SK-N-SH (cell line): ENCODE data around the gene ASF1B. TPM values are rescaled to one million over a fixed set of nuclear protein-coding genes. Genes with fewer than 3 reads are reported as not detected.

Experiments
- CTCF ChIA-PET: fragments of 300-600, 350-600 bp; formaldehyde crosslinking; extraction: SDS; loops from one replicate; lab custom pipeline; 2021; lab: Yijun Ruan, JAX
- POLR2A ChIA-PET: fragments of 350-600 bp; sonication (Branson Sonifier 250); formaldehyde crosslinking; extraction: SDS; loops from one replicate; lab custom pipeline; 2020; ENCODE audit warnings: antibody characterized with exemption, inconsistent platforms; lab: Yijun Ruan, JAX
- DNase-seq: peaks from one replicate; pipeline ENCODE4 v3.0.0; 2012
- H2AFZ ChIP-seq: fragments of 200-600 bp; sonication (generic); 2 replicates; pipeline ENCODE4 v1.8.1; 2016; ENCODE audit warnings: antibody characterized with exemption, mild to moderate bottlenecking, low read depth
- H3F3A ChIP-seq: fragments of 200-600 bp; sonication (generic); replicated peaks from 2 replicates; pipeline ENCODE3; 2016; ENCODE audit warnings: antibody characterized with exemption, mild to moderate bottlenecking; ENCODE audit not compliant: insufficient read depth
- H3K27ac ChIP-seq, 2 experiments: fragments of 200-500 bp in 1 of 2; fragments of 200-600 bp in 1 of 2; sonication (Bioruptor generic) in 1 of 2; sonication (generic), shearing (Covaris generic) in 1 of 2; 2 replicates each; pipeline versions ENCODE4 v1.5.1 to v1.6.1; 2014 to 2016; ENCODE audit warnings: low read depth in 2 of 2, inconsistent platforms in 1 of 2, low read length in 1 of 2, mild to moderate bottlenecking in 1 of 2, mixed read lengths in 1 of 2
- H3K27me3 ChIP-seq: fragments of 200-600 bp; sonication (generic), shearing (Covaris generic); 2 replicates; pipeline ENCODE4 v1.6.1; 2016; ENCODE audit warnings: mixed run types; ENCODE audit not compliant: insufficient read depth
- H3K36me3 ChIP-seq, 2 experiments: fragments of 200-500 bp in 1 of 2; fragments of 200-600 bp in 1 of 2; sonication (Bioruptor generic) in 1 of 2; sonication (generic) in 1 of 2; replicated peaks in 1 of 2; 2 replicates each; pipeline versions ENCODE3 to v1.5.1; 2014 to 2016; ENCODE audit warnings: low read length in 1 of 2, mild to moderate bottlenecking in 1 of 2; ENCODE audit not compliant: insufficient read depth in 2 of 2, control insufficient read depth in 1 of 2
- H3K4me1 ChIP-seq, 2 experiments: fragments of 200-500 bp in 1 of 2; fragments of 200-600 bp in 1 of 2; sonication (Bioruptor generic) in 1 of 2; sonication (generic), shearing (Covaris generic) in 1 of 2; 2 replicates each; pipeline versions ENCODE4 v1.5.1 to v1.6.1; 2014 to 2016; ENCODE audit warnings: low read depth in 1 of 2, low read length in 1 of 2, mixed run types in 1 of 2; ENCODE audit not compliant: insufficient read depth in 2 of 2, control insufficient read depth in 1 of 2
- H3K4me2 ChIP-seq: fragments of 200-600 bp; sonication (generic), shearing (Covaris generic); 2 replicates; pipeline ENCODE4 v1.6.1; 2017; ENCODE audit warnings: mixed run types
- H3K4me3 ChIP-seq, 2 experiments: fragments of 200-500 bp in 1 of 2; fragments of 200-600 bp in 1 of 2; sonication (Bioruptor generic) in 1 of 2; sonication (generic), shearing (Covaris generic) in 1 of 2; 2 replicates each; pipeline versions ENCODE4 v1.5.1 to v1.8.1; 2014 to 2016; ENCODE audit warnings: low read depth in 2 of 2, inconsistent platforms in 1 of 2, low read length in 1 of 2, mild to moderate bottlenecking in 1 of 2, mixed read lengths in 1 of 2, moderate library complexity in 1 of 2
- H3K79me2 ChIP-seq: fragments of 200-600 bp; sonication (generic); 2 replicates; pipeline ENCODE4 v1.8.1; 2017; ENCODE audit warnings: mild to moderate bottlenecking; ENCODE audit not compliant: insufficient read depth
- H3K9ac ChIP-seq: fragments of 200-600 bp; sonication (generic); 2 replicates; pipeline ENCODE4 v1.6.1; 2017; ENCODE audit warnings: mixed run types
- H3K9me2 ChIP-seq: fragments of 200-600 bp; sonication (generic); 2 replicates; pipeline ENCODE4 v1.6.1; 2017; ENCODE audit warnings: mixed run types
- H3K9me3 ChIP-seq: fragments of 200-600 bp; sonication (generic); 2 replicates; pipeline ENCODE4 v1.6.1; 2017; ENCODE audit warnings: mixed run types, mild to moderate bottlenecking, moderate library complexity
- H4K20me1 ChIP-seq: fragments of 200-600 bp; sonication (generic); 2 replicates; pipeline ENCODE4 v1.6.1; 2017; ENCODE audit warnings: mild to moderate bottlenecking, mixed run types; ENCODE audit not compliant: insufficient read depth
- CHD2 ChIP-seq: fragments of 150-350 bp; IDR thresholded peaks from 2 replicates; pipeline ENCODE4 v1.6.1; 2018; ENCODE audit warnings: low read length; ENCODE audit not compliant: partially characterized antibody
- CTCF ChIP-seq: fragments of 200-600 bp; sonication (generic); IDR thresholded peaks from 2 replicates; pipeline ENCODE4 v1.6.1; 2017; ENCODE audit warnings: antibody characterized with exemption, mild to moderate bottlenecking, moderate library complexity
- ELF1 ChIP-seq: IDR thresholded peaks from 2 replicates; pipeline ENCODE4 v1.4.0; 2012
- GABPA ChIP-seq: IDR thresholded peaks from 2 replicates; pipeline ENCODE4 v1.4.0; 2012; ENCODE audit warnings: low read depth, mild to moderate bottlenecking
- GATA2 ChIP-seq: sonication (generic); formaldehyde crosslinking; IDR thresholded peaks from 2 replicates; pipeline ENCODE4 v1.5.0; 2020; ENCODE audit warnings: mild to moderate bottlenecking, missing genetic modification reagents
- MAX ChIP-seq: IDR thresholded peaks from 2 replicates; pipeline ENCODE4 v1.4.0; 2012; ENCODE audit warnings: low read depth
- MXI1 ChIP-seq: IDR thresholded peaks from 2 replicates; pipeline ENCODE4 v1.6.1; 2012; ENCODE audit warnings: mild to moderate bottlenecking, low read depth, low read length, improper control_type of control experiment
- NRF1 ChIP-seq: IDR thresholded peaks from 2 replicates; pipeline ENCODE4 v1.6.1; 2012; ENCODE audit warnings: low read depth, mild to moderate bottlenecking, low read length
- POLR2AphosphoS5 ChIP-seq: IDR thresholded peaks from 2 replicates; pipeline ENCODE4 v1.6.1; 2012; ENCODE audit warnings: low read depth, low read length
- SIN3A ChIP-seq: IDR thresholded peaks from 2 replicates; pipeline ENCODE4 v1.6.1; 2012; ENCODE audit warnings: low read depth, mild to moderate bottlenecking, low read length, moderate library complexity, borderline replicate concordance
- TAF1 ChIP-seq: IDR thresholded peaks from 2 replicates; pipeline ENCODE4 v1.6.1; 2012; ENCODE audit warnings: low read depth, mild to moderate bottlenecking, low read length, moderate library complexity, borderline replicate concordance
- TCF12 ChIP-seq: IDR thresholded peaks from 2 replicates; pipeline ENCODE4 v1.4.0; 2012
- TEAD4 ChIP-seq: IDR thresholded peaks from 2 replicates; pipeline ENCODE4 v1.4.0; 2012; ENCODE audit warnings: mild to moderate bottlenecking, borderline replicate concordance; ENCODE audit not compliant: insufficient read depth
- WGBS: methylation state at CpG from one replicate; pipeline ENCODE4 v1.1.6; 2017; ENCODE audit warnings: low lambda C conversion rate; 5-methylcytosine and 5-hydroxymethylcytosine counted together
- polyA plus RNA-seq, 3 experiments: library from polyadenylated mRNA; depleted of rRNA; stranded (reverse); fragments of >200 nt; gene quantifications; 2 replicates each; pipeline ENCODE4 v1.2.3, GENCODE V29; 2012
- TF ChIP-seq, protein P1 (sequence below): fragments of 150-350 bp; IDR thresholded peaks from 2 replicates; pipeline ENCODE4 v1.6.1; 2016; ENCODE audit warnings: mild to moderate bottlenecking, low read depth, low read length
- TF ChIP-seq, protein P2 (sequence below): IDR thresholded peaks from 2 replicates; pipeline ENCODE4 v1.6.1; 2012; ENCODE audit warnings: mild to moderate bottlenecking, low read depth, low read length, moderate library complexity

The ASF1B gene
- polyA plus RNA-seq, 1 of the 3 experiments (the other 2 are of a cell fraction): 19.0 TPM

DNA sequence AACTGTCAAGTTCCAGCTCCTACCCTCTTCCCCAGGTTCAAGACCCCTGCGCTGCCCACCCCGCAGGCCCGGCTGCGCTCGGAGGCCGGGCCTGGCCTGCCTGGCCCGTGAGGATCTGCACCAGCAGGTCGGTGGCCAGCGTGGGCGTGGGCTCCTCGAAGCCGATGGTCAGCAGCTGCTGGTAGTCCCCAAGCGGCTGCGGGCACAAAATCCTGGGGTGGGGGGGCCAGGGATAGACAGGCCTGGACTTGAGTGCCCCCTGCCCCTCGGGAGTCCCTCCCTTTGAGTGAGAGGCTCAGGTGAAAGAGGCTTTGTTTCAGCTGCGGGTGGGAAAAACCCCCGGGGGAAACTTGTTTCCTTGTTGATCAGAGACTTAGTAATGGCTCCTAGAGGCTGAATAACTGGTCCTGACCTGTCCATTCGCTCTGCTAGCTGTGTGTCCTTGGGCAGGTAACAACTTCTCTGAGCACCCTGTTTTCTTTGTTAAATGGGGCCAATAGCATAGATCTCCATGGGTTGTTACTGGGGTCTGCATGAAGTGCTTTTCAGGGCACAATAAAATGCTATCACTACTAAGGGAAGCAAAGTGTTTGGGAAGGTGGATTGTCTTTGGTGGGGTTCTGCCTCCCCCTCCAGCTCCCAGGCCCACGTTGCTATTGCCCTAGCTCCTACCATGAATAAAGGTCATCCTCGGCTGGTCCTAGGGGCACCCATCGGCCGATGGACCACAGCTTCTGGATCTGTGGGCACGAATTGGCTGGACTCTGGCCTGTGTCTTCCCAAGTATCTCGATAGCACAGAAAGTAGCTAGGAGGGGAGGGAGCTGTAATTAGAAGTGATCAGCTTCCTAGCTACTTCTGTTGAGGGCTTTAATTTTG, 54.4 kb downstream of the ASF1B start:
- peak overlapping the region; percentile 72; the same call in 1 of the 2 replicates for H2AFZ ChIP-seq
- TF ChIP-seq SIN3A: no peak
- TF ChIP-seq, protein P1, sequence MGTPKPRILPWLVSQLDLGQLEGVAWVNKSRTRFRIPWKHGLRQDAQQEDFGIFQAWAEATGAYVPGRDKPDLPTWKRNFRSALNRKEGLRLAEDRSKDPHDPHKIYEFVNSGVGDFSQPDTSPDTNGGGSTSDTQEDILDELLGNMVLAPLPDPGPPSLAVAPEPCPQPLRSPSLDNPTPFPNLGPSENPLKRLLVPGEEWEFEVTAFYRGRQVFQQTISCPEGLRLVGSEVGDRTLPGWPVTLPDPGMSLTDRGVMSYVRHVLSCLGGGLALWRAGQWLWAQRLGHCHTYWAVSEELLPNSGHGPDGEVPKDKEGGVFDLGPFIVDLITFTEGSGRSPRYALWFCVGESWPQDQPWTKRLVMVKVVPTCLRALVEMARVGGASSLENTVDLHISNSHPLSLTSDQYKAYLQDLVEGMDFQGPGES: no peak
- peaks cover 19% of the 10 kb centered on the region; the same call in 1 of the 2 replicates for H3K79me2 ChIP-seq
- peak overlapping the region; percentile 78 for H3K9ac ChIP-seq
- 6% methylated on average over 11 of the region's 24 CpGs for WGBS
- ChIA-PET CTCF (interaction anchor here (0.7 to 6.6 kb wide), 7 partner anchors 9 to 489 kb away, joined by 3 to 37 read pairs (median 4); partner anchors contain the start of genes ASF1B, IL27RA, MISP3 and NDUFB7), POLR2A (interaction anchor here (0.6 to 1.6 kb wide), 4 partner anchors 10 to 216 kb away, joined by 3 to 5 read pairs (median 4); partner anchors contain the start of genes ASF1B and MISP3)
- H3K4me3 ChIP-seq: peak overlapping the region; percentile 68 to 77
- DNase-seq: no peak
- peak overlapping the region; percentile 94 for H3K4me2 ChIP-seq
- H3K9me3 ChIP-seq: no peaks in the 10 kb centered on the region
- peaks cover 14% of the 10 kb centered on the region for H3F3A ChIP-seq
- no peaks in the 10 kb centered on the region for H4K20me1 ChIP-seq
- H3K4me1 ChIP-seq: peaks cover 3 to 12% of the 10 kb centered on the region in 2 experiments; a peak in 2 of 4 replicates
- peaks cover 4 to 6% of the 10 kb centered on the region in 2 experiments for H3K36me3 ChIP-seq
- H3K9me2 ChIP-seq: no peaks in the 10 kb centered on the region
- H3K27me3 ChIP-seq: no peaks in the 10 kb centered on the region
- peak overlapping the region; percentile 51 to 52; a peak in 2 of 4 replicates for H3K27ac ChIP-seq

DNA sequence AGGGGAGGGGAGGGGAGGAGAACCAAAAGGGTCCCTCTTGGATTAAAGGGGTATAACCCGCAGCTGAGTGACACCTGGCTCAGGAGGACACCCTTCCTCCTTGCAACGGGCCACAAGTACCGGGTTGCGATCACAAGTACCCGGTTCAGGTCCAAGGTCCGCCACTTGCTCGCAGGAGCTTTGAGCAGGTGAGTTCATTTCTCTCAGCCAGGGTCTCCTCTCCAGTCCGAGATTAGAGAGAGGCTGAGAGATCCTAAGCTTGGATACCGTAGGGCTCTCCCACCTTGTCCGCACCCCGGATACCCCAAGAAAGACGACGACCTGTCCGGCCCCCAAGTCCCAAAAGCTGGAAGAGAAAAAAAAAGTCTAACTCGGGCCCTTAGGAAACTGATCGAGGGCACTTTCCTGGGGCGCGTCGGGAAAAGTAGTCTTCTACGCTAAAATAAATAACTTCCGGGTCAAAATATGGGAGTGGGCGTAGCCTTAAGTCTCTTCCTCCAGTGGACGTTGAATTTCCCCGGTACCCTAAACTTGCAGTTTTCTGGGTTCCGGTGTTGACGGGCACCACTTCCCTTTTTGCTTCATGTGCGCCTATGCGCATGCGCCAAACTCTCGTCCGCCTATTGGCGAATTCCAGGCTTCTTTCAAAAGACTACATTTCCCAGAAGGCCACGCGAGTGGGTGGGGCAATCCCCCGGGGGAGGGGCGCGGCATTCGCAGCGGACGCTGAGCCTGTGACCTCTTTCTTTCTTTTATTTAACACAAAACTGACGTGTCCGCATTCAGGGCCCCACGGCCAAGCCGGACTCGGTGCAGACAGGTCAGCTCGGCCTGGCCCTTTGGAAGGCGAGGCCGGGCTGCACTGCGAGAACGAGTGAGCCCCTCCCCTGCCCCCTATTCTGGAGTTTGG, 55.2 kb downstream of the ASF1B start:
- Histone ChIP-seq H3K79me2 (peaks cover 19% of the 10 kb centered on the region; the same call in 1 of the 2 replicates), H3K9me2 (no peaks in the 10 kb centered on the region), H2AFZ (peak overlapping the region; percentile 99), H3K4me1 (peaks cover 3 to 12% of the 10 kb centered on the region in 2 experiments; a peak in 2 of 4 replicates), H3K4me2 (peak overlapping the region; percentile 94), H3F3A (peaks cover 7% of the 10 kb centered on the region), H3K9ac (peak overlapping the region; percentile 78)
- POLR2A ChIA-PET: interaction anchor here (0.8 to 1.6 kb wide), 4 partner anchors 9 to 316 kb away, joined by 3 to 5 read pairs (median 4); partner anchors contain the start of genes ASF1B, MISP3 and MRI1
- TF ChIP-seq CTCF (0 out of 2 replicates have a peak, but pooled peaks have one; percentile 7), MAX (peak; percentile 4; the same call in 1 of the 2 replicates), GABPA (peak; percentile 95), MXI1 (peak; percentile 55; the same call in 1 of the 2 replicates), TEAD4 (no peak), TAF1 (peak; percentile 84), ELF1 (peak; percentile 96), NRF1 (peak; percentile 85), GATA2 (CRISPR knock-in tag) (no peak), TCF12 (peak; percentile 25; the same call in 1 of the 2 replicates), CHD2 (peak; percentile 91), POLR2AphosphoS5 (peak; percentile 83)
- TF ChIP-seq, protein P2, sequence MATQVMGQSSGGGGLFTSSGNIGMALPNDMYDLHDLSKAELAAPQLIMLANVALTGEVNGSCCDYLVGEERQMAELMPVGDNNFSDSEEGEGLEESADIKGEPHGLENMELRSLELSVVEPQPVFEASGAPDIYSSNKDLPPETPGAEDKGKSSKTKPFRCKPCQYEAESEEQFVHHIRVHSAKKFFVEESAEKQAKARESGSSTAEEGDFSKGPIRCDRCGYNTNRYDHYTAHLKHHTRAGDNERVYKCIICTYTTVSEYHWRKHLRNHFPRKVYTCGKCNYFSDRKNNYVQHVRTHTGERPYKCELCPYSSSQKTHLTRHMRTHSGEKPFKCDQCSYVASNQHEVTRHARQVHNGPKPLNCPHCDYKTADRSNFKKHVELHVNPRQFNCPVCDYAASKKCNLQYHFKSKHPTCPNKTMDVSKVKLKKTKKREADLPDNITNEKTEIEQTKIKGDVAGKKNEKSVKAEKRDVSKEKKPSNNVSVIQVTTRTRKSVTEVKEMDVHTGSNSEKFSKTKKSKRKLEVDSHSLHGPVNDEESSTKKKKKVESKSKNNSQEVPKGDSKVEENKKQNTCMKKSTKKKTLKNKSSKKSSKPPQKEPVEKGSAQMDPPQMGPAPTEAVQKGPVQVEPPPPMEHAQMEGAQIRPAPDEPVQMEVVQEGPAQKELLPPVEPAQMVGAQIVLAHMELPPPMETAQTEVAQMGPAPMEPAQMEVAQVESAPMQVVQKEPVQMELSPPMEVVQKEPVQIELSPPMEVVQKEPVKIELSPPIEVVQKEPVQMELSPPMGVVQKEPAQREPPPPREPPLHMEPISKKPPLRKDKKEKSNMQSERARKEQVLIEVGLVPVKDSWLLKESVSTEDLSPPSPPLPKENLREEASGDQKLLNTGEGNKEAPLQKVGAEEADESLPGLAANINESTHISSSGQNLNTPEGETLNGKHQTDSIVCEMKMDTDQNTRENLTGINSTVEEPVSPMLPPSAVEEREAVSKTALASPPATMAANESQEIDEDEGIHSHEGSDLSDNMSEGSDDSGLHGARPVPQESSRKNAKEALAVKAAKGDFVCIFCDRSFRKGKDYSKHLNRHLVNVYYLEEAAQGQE: no peak
- TF ChIP-seq, all 33 proteins: peak for 10
- DNase-seq: peak; percentile 95
- CTCF ChIA-PET: interaction anchor here (0.6 to 6.6 kb wide), 10 partner anchors 9 to 490 kb away, joined by 3 to 37 read pairs (median 4); partner anchors contain the start of genes ASF1B, MISP3 and NDUFB7
- H4K20me1 ChIP-seq: no peaks in the 10 kb centered on the region
- no peaks in the 10 kb centered on the region for H3K9me3 ChIP-seq
- under 1% methylated on average over 39 of the region's 50 CpGs for WGBS
- H3K27me3 ChIP-seq: no peaks in the 10 kb centered on the region
- H3K36me3 ChIP-seq: peaks cover 0 to under 1% of the 10 kb centered on the region in 2 experiments
- H3K27ac ChIP-seq: peak overlapping the region; percentile 70 to 72
- peak overlapping the region; percentile 68 to 95 for H3K4me3 ChIP-seq
